ENCODE data around the gene FAM114A2. TPM values are rescaled to one million over a fixed set of nuclear protein-coding genes. Genes with fewer than 3 reads are reported as not detected.

The FAM114A2 gene
- total and polyA plus RNA-seq, 10 donors = 6.3 to 37.3 (median 31.7) TPM

Other genes starting within 250 kb of the FAM114A2 start
- 10 to 100 TPM; 31.3 to 64.6 (median 37.0) TPM for gene MFAP3, start 57 bp upstream of the FAM114A2 start, total RNA-seq
- gene MFAP3, start 57 bp upstream of the FAM114A2 start, polyA plus RNA-seq = 1 to 10 TPM; 1.8 to 3.8 (median 2.1) TPM
- 10 to 100 TPM; 40.5 to 50.2 (median 43.8) TPM for gene GALNT10, start 151.8 kb upstream of the FAM114A2 start, total RNA-seq
- 10 to 100 TPM in 1 of 3 donors, 1 to 10 TPM in 2; 7.6 to 13.7 (median 8.3) TPM for gene GALNT10, start 151.8 kb upstream of the FAM114A2 start, polyA plus RNA-seq

Data from spleen (tissue), 10 donors.